Keratinocyte (primary cell): ENCODE data around the gene OR5B21. TPM values are rescaled to one million over a fixed set of nuclear protein-coding genes. Genes with fewer than 3 reads are reported as not detected.

Experiments used
- DNase-seq: peaks from one replicate; pipeline ENCODE4 v3.0.0-alpha.2; 2011; ENCODE audit warnings: low read depth, missing footprints, low spot score
- FAIRE-seq: peaks from 2 replicates; lab custom pipeline; 2011; peaks lifted over from hg19 to GRCh38; lab: Jason Lieb, UNC
- H2AFZ ChIP-seq: 2 replicates; pipeline ENCODE4 v1.6.0; 2012; ENCODE audit warnings: low read length, control low read depth, inconsistent platforms; ENCODE audit not compliant: control insufficient read depth
- H3K27ac ChIP-seq: 2 replicates; pipeline ENCODE4 v1.5.1; 2011; ENCODE audit warnings: low read length; ENCODE audit not compliant: control insufficient read depth, insufficient read depth
- H3K27me3 ChIP-seq: 3 replicates; pipeline ENCODE4 v1.6.0; 2011; ENCODE audit warnings: low read length; ENCODE audit not compliant: control insufficient read depth, insufficient read depth; ENCODE audit errors: extremely low read depth
- H3K36me3 ChIP-seq, 2 experiments: 2 replicates in 1 of 2; 3 replicates in 1 of 2; pipeline ENCODE4 v1.5.1; 2011; ENCODE audit warnings: low read length in 2 of 2, mild to moderate bottlenecking in 1 of 2; ENCODE audit not compliant: control insufficient read depth in 2 of 2, insufficient read depth in 2 of 2; ENCODE audit errors: extremely low read depth in 1 of 2
- H3K4me1 ChIP-seq: 3 replicates; pipeline ENCODE4 v1.5.1; 2011; ENCODE audit warnings: low read length; ENCODE audit not compliant: control insufficient read depth, insufficient read depth; ENCODE audit errors: extremely low read depth
- H3K4me2 ChIP-seq: 3 replicates; pipeline ENCODE4 v1.6.0; 2011; ENCODE audit warnings: low read depth, low read length; ENCODE audit not compliant: control insufficient read depth, insufficient read depth; ENCODE audit errors: extremely low read depth
- H3K4me3 ChIP-seq, 3 experiments: fragments of 200-600 bp in 1 of 3; sonication (generic) in 1 of 3; 2 replicates in 2 of 3; 3 replicates in 1 of 3; pipeline ENCODE4 v1.5.1; 2011 to 2016; ENCODE audit warnings: low read length in 3 of 3, mild to moderate bottlenecking in 3 of 3, control low read depth in 2 of 3, inconsistent platforms in 1 of 3, low read depth in 1 of 3, mixed read lengths in 1 of 3, mixed run types in 1 of 3, moderate library complexity in 1 of 3; ENCODE audit not compliant: control insufficient read depth in 2 of 3, insufficient read depth in 2 of 3; ENCODE audit errors: extremely low read depth in 1 of 3
- H3K79me2 ChIP-seq: 2 replicates; pipeline ENCODE4 v1.6.0; 2012; ENCODE audit warnings: low read length; ENCODE audit not compliant: control insufficient read depth, insufficient read depth
- H3K9ac ChIP-seq: 3 replicates; pipeline ENCODE4 v1.6.0; 2011; ENCODE audit warnings: low read length; ENCODE audit not compliant: control insufficient read depth, insufficient read depth; ENCODE audit errors: extremely low read depth
- H3K9me1 ChIP-seq: 3 replicates; pipeline ENCODE4 v1.6.0; 2011; ENCODE audit warnings: low read length; ENCODE audit not compliant: control insufficient read depth, insufficient read depth; ENCODE audit errors: extremely low read depth
- H3K9me3 ChIP-seq: 2 replicates; pipeline ENCODE4 v1.5.1; 2012; ENCODE audit warnings: low read depth, low read length; ENCODE audit not compliant: control insufficient read depth
- H4K20me1 ChIP-seq: 3 replicates; pipeline ENCODE4 v1.6.0; 2011; ENCODE audit warnings: low read length; ENCODE audit not compliant: control insufficient read depth, insufficient read depth; ENCODE audit errors: extremely low read depth
- CTCF ChIP-seq, 3 experiments: IDR thresholded peaks in 1 of 3; conservative IDR thresholded peaks in 1 of 3; optimal IDR thresholded peaks in 1 of 3; 2 replicates in 2 of 3; 3 replicates in 1 of 3; pipeline versions ENCODE3 to v1.5.1; 2011; ENCODE audit warnings: low read length in 3 of 3, mild to moderate bottlenecking in 3 of 3, moderate library complexity in 2 of 3, control low read depth in 1 of 3, inconsistent platforms in 1 of 3; ENCODE audit not compliant: insufficient read depth in 2 of 3; ENCODE audit errors: extremely low read depth in 1 of 3
- EZH2 ChIP-seq: IDR thresholded peaks from one replicate; pipeline ENCODE4 v1.6.1; 2012; ENCODE audit warnings: inconsistent platforms, mild to moderate bottlenecking, low read length, moderate library complexity
- dilution Hi-C: fragments of 300-500 bp; cut with MboI; formaldehyde crosslinking; loops from one replicate; pipeline ENCODE4 v1.7.0; 2020; ENCODE audit warnings: low sequenced_read_pairs; ENCODE audit not compliant: extremely low pct_ligation_motif_present
- polyA plus RNA-seq, 5 experiments: library from polyadenylated mRNA; depleted of rRNA in 3 of 5; stranded (reverse) in 3 of 5; stranded (forward) in 1 of 5; unstranded in 1 of 5; fragments of >200 nt; gene quantifications; 1 replicate in 1 of 5; 2 replicates in 3 of 5; 3 replicates in 1 of 5; pipeline versions ENCODE4 v1.2.1 to v1.2.3, GENCODE V29; 2011 to 2012; ENCODE audit warnings: missing spikeins in 2 of 5, low read depth in 1 of 5, low replicate concordance in 1 of 5

Gene OR5B21
- polyA plus RNA-seq, 1 donor (not counting 4 experiments of a cell fraction or from before 2014, with no cell fraction given), result 0.09 TPM

DNA sequence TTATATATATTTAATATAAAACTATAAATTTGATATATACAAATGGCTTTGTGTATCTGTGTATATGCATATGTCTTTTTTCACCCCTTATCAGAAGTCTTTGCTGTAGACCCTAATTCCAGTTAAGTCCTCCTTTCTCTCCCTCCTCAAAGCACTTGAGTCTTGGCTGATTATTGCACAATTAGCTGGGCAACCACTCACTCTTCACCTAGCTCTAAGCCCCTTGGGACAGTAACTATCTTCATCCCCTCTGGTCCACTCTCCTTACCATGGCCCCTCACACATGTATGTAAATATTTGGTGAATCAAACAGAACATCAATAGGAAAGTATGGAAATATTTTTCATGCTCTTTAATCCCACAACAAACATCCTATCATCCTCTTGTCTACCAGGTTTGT lies 909 bp upstream of the OR5B21 start:
- DNase-seq (no peak), FAIRE-seq (no peak)
- no peaks in the 10 kb centered on the region for H3K9me3 ChIP-seq
- TF ChIP-seq EZH2 (no peak), CTCF (optimal IDR thresholded peaks at IDR 0.05 in 1 of 3, IDR thresholded peaks at IDR 0.05 in 1 of 3, conservative IDR thresholded peaks at IDR 0.05 in 1 of 3; ENCODE audit: extremely low read depth in 1 of 3, insufficient read depth in 2 of 3, low read length in 3 of 3) (no peak)
- no peaks in the 10 kb centered on the region for H3K79me2 ChIP-seq
- H2AFZ ChIP-seq, result no peak overlapping the region
- H3K27me3 ChIP-seq, result no peaks in the 10 kb centered on the region
- H3K4me2 ChIP-seq, result no peak overlapping the region
- H3K4me3 ChIP-seq, result no peak overlapping the region
- H3K9ac ChIP-seq, result no peak overlapping the region
- H4K20me1 ChIP-seq, result no peaks in the 10 kb centered on the region
- dilution Hi-C loops, result no loop called here
- peaks cover 0 to 1% of the 10 kb centered on the region in 2 experiments for H3K36me3 ChIP-seq
- no peak overlapping the region for H3K27ac ChIP-seq
- no peaks in the 10 kb centered on the region for H3K4me1 ChIP-seq
- no peaks in the 10 kb centered on the region for H3K9me1 ChIP-seq

GRCh38 chr11:58507355-58507754 lies 550 bp downstream of the OR5B21 start:
- no peaks in the 10 kb centered on the region for H3K9me1 ChIP-seq
- no peak for FAIRE-seq
- no peak overlapping the region for H2AFZ ChIP-seq
- H3K36me3 ChIP-seq, result peaks cover 0 to 1% of the 10 kb centered on the region in 2 experiments
- TF ChIP-seq EZH2 (no peak), CTCF (optimal IDR thresholded peaks at IDR 0.05 in 1 of 3, IDR thresholded peaks at IDR 0.05 in 1 of 3, conservative IDR thresholded peaks at IDR 0.05 in 1 of 3; ENCODE audit: extremely low read depth in 1 of 3, insufficient read depth in 2 of 3, low read length in 3 of 3) (no peak)
- no peaks in the 10 kb centered on the region for H3K79me2 ChIP-seq
- dilution Hi-C loops, result no loop called here
- H3K4me2 ChIP-seq, result no peak overlapping the region
- no peak overlapping the region for H3K27ac ChIP-seq
- no peak overlapping the region for H3K9ac ChIP-seq
- no peak for DNase-seq
- H3K27me3 ChIP-seq, result no peaks in the 10 kb centered on the region
- H3K4me3 ChIP-seq, result no peak overlapping the region
- H3K4me1 ChIP-seq, result no peaks in the 10 kb centered on the region
- no peaks in the 10 kb centered on the region for H4K20me1 ChIP-seq
- no peaks in the 10 kb centered on the region for H3K9me3 ChIP-seq
